Dedifferentiated amniotic fluid mesenchymal stem cell (primary cell): ENCODE results near the gene SNAI3.

ENCODE experiments used
- DNase-seq: peaks from one replicate; pipeline ENCODE4 v3.0.0-alpha.2; 2016; ENCODE audit errors: extremely low spot score

SNAI3 gene

DNA sequence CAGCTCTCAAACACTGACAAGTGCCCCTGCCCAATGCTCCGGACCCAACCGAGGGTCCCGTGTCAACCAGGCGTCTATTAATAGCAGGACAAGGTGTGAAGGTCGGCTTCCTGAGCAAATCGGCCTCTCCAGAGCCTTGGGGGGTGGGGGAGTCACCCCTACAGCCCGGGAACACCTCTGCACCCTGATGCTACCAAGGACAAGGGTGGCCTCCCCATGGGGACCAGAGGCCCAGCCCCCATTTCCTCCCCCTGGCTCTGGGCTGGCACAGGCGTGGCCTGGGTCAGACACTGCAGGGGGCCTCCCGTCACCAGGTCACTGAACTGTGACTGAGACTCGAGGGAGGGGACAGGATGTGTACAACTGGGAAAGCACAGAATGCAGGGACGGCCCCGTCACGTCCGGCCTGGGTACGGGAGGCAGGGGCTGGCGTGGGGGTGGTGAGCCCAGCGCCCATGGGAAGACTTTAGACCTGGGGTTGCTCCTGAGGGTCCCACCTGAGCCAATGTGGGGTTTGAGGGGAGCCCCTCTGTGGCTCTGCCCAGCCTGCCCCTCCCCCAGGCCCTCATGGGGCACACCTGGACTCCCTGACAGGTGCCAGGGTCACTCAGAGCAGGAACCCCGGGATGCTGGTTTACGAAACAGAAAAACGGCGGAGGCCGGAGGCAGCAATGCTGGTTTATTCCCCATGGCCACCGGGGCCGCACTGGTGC lies 34.9 kb downstream of the SNAI3 start:
- no peak for DNase-seq

DNA sequence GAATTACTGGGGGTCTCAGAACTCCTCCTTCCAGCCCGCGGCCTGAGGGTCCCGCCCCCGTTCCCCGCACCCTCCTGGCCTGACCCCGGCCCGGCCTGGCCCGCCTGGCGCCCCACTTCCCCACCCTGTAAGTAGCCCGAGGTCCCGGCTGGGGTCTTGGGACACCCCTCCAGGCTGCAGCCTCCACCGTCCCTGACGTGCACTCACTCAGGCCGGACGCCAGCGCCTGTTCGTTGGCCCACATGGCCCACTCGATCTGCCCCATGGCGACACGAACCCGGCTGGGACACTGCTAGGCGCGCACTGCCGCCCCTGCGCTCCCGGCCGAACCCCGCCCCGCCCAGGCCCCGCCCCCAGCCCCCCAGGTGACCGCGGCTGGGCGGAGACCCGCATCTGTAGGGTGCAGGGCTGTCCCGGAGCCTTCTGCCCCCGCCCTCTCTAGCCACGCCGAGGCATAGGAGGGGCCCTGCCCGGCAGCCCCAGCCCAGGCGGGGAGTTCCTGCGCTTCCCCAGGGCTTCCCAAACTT lies 35.5 kb downstream of the SNAI3 start, which contains the start of gene CYBA:
Gene CYBA (minus strand): TSS at position 305 of the 527 bp plus-strand sequence. CDS start 40 bp downstream, at position 265.
- DNase-seq: no peak

DNA sequence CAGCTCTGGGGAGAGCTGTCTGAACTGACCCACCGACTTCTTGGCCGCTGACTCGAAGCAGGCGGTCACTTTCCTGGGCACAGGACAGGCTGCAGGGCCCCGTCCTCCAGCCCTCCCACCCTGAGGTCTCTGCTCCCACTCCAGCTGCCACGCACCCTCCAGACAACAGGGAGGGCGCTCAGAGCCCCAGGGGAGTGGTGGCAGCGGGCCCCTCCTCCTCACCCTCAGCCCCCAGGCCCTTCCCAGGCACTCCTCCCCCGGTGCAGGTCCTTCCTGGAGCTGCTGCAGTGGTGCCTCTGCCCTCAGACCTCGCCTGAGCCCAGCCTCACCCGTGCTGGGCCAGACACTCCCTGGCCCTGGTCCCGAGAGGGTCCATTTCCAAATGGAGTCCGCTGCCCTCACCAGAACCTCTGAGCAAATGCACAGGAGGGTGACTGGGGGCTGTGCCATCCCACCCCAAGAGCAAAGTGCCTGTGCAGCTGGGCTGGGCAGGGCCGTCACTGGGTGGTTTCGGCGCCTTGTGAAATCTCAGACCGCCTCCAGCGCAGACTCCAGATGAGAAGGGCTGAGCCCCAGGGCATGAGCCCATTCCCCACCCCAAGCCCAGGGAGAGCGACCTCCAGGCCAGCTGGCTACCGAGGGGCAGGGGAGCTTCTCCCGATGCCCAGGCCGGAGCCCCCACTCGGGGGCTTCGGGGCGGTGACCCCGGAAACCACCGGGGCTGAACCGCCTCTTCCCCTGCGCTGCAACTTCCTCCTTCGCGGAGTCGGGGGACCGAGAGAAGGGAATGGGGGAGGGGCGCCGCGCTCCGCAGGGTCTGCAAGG lies 36.2 kb downstream of the SNAI3 start:
- DNase-seq: no peak

DNA sequence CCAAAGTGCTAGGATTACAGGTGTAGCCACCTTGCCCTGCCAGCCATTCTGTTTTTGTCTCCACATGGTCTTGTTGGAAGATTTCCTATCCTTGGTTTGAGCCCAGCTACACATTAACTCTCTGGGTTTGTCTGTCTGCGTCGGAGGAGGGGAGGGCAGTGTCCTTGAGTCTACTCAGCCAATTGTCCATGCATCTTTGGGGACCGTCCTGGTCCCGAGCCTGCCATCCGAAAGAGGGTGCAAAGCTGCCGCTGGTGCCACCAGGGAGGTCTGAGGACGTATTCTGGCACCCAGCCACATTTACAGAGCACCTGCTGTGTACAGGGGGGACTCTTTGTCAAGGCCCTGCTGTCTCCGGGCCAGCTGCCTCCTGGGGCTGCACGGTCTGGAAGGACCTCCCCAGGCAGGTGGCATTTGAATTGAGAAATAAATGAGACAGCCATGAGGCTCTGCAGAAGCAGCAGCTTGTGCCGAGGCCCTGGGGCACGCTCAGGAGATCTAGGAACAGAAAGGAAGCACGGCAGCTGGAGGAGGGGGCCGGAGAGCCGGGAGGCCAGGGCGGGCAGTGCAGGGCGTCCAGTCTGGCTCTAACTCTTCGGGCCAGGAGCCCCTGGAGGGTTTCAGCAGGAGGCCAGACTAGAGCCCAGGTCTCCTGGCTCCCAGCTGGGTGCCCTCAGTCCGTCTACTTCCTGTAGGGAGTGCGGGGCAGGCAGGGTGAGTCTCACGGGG lies 36.9 kb downstream of the SNAI3 start:
- DNase-seq: no peak

DNA sequence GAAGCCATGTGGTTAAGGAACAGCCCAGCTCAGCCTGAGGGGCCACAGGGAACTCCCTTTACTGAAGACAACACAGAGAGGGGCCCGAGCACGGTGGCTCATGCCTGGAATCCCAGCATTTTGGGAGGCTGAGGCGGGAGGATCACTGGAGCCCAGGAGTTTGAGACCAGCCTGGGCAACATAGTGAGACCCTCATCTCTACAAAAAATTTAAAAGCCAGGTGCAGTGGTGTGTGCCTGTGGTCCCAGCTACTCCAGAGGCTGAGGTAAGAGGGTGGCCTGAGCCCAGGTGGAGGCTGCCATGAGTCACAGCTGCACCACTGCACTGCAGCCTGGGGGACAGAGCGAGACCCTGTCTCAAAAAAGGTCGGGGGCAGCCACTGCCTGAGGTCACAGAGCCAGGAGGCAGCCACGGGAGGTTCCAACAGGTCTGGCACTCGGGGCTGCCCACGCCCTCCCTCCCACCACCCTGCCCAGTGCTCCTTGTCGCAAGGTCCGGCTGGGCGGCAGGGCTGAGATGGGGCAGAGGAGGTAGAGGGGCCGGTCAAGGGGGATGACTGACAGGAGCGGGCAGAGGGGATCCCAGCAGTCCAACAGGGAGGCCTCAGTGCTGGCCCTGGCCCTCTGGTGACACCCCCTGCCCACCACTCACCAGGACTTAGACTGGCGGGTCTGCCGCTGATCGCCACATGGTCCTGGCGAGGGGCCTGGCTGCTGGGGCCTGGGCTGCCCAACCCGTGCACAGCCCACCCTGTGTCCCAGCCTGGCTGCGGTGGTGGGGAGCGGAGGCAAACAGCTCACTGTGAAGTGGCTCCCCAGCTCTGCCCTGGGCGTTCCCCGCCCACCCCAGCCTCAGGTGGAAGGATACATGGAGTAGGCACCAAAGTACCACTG lies 38.9 kb downstream of the SNAI3 start:
- no peak for DNase-seq

DNA sequence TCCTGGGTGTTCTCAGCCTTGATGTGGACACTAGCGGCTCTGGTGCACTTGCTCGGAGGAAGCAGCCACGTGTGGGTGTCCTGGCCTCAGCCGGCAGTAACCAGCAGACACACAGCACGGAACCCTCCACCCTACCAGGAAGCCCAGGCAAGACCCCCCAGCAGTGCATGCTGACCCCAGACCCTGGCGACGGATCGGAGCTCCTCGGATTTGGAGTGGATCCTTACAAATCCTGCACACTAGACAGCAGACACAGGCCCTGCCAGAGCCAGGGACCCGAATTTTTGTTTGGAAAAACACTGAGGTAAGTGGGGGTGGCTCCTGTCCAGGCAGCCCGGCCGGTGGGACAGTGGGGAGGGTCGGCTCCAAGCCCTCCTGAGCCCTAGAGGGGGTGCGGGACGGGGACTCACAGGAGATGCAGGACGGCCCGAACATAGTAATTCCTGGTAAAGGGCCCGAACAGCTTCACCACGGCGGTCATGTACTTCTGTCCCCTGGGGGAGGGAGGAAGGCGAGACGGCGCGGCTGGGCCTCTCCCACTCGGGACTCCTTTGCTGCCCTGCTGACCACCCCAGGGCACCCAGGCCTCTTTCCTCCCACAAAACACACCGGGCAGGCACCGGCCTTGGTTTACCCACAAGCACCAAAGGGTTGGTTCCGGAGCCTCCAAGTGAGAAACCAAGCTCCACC lies 39.8 kb downstream of the SNAI3 start:
- DNase-seq: no peak

DNA sequence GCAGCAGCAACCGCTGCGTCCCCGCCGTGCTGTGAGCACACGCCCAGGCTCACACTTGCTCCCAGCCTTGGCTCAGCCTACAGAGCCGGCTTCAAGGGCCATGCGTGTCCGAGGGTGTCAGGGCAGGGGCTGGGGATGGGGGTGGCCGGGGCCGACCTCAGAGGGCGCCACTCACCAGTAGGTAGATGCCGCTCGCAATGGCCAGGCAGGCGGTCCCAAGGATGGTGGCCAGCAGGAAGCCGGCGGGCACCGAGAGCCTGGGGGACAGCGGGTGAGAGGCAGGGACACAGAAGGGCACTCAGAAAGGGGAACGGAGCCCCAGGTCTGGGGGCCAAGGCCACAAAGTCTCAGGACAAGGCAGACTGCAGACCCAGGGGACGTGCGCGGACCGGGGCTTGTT lies 40.4 kb downstream of the SNAI3 start:
- no peak for DNase-seq

DNA sequence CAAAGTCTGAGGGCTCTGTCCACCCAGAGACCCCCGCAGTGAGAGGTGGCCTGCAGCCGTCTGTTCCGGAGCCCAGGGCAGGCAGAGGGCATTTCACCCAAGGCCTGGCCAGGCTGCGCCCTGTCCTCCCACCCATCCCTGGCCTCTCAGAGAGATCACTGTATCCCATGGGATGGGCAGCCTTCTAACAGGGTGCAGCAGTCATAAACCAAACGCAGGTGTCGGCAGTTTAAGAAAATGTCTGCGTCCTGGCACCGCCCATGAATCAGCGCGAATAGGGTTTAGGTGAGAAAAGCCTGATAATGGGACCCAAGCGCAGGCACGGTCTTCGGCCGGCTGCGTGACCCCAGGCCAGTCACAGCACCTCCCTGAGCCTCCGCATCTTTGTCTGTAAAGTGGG lies 40.9 kb downstream of the SNAI3 start:
- DNase-seq: no peak

DNA sequence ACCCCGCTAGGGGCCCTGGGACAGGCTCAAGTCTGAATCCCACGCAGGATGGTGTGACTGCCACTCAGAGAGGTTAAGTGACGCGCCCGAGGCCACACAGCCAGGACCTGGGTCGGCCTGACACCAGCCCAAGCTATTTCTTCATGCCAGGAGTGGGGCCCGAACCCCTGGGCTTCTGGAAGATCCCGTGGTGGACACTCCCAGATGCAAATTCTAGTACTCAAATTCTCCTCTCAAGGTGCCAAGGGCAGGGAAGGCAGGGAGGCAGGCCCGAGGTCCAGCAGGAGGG lies 42.7 kb downstream of the SNAI3 start:
- DNase-seq: no peak

DNA sequence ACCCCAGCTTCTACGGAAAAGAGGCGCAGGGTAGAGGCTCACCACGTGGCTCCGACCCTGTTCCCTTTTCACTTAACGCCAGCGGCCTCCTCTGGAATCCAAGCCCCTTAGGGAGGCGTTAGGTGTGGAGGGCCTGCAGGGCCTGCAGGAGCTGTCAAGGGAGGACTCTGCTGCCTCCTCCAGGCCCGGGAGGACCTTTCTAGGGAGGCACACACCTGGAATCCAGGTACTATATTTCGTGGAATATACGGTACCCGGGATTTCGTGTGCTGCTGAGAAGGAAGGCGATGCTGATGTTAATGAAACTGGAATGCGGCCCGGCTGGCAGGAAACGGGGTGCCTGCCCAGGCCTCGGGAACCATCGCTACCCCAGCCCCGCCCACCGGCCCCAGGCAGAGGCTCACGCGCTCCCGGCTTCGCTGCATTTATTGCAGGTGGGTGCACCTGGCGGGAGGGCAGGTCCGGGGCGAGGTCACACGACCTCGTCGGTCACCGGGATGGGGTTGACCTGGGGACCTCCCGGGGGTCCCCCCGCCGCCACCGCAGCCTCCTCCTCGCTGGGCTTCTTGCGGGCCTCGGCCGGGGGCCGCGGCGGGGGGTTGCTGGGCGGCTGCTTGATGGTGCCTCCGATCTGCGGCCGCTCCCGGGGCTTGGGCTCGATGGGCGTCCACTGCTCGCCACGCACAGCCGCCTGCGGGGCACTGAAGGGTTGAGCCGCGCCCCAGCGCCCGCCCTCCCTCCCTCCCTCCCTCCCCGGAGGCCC lies 43.2 kb downstream of the SNAI3 start:
- DNase-seq: no peak

DNA sequence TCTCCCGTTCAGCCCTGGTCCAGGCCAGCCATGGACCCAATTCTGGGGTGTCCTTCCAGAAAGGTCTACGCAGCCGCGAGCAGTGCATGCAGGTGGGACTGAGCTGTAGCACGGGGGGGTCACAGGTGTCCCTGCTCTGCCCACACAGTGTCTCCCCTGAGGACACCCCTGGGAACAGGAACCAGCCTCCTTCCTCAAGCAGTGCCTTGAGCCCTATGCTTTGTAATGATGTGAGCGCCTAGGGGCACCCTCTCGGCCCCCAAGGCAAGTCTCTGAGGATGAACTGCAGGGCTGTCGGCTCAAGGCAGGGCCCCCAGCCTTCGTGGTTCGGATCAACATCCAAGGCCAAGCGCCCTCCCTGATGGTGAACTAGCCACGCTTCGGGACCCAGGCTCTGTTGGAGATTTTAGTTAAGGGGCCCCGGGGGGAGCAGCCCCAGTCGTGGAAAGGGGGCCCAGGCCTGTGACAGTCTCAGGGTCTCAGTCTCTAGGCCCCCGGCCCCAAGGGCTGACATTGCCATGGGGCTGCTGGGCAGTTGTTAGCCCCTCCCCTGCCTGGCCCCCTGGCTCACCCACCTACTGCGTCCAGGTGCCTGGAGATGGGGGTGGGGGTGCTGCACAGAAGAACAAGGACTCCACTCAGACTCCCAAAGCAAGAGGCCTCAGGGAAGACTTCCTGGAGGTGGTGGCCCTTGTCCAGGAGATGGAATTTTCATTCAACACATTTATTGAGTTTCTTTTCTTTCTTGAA lies 45.6 kb downstream of the SNAI3 start:
- no peak for DNase-seq

DNA sequence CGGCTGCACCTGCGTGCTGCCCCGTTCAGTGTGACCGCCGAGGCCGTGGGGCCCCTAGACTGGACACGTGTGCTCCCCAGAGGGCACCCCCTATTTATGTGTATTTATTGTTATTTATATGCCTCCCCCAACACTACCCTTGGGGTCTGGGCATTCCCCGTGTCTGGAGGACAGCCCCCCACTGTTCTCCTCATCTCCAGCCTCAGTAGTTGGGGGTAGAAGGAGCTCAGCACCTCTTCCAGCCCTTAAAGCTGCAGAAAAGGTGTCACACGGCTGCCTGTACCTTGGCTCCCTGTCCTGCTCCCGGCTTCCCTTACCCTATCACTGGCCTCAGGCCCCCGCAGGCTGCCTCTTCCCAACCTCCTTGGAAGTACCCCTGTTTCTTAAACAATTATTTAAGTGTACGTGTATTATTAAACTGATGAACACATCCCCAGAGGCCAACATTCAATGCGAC lies 46.2 kb downstream of the SNAI3 start:
- DNase-seq: no peak

DNA sequence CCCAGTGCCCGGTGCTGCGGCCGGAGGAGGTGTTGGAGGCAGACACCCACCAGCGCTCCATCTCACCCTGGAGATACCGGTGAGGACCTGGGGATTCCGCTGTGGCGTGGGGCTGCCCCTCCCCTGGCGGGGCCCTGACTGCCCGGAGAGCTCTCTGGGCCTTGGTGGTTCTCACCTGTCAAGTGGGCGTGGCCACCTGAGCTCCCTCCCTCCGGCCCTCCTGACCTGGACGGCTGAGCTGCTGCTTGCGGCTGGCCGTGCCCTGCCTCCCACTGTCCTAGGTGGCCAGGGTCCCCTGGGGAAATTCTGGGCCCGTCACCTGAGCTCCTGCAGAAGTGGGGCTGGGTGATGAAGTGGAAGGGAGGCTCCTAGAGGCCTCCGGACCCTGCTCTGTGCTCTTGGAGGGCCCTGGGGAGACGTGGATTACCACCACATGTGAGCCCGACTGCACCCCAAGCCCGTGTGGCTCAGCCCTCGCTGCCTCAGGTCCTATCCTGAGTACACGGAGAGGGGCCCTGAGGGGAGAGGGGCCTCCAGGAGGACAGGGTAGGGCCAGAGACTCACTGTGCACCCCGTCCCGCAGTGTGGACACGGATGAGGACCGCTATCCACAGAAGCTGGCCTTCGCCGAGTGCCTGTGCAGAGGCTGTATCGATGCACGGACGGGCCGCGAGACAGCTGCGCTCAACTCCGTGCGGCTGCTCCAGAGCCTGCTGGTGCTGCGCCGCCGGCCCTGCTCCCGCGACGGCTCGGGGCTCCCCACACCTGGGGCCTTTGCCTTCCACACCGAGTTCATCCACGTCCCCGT lies 46.9 kb downstream of the SNAI3 start:
- no peak for DNase-seq

DNA sequence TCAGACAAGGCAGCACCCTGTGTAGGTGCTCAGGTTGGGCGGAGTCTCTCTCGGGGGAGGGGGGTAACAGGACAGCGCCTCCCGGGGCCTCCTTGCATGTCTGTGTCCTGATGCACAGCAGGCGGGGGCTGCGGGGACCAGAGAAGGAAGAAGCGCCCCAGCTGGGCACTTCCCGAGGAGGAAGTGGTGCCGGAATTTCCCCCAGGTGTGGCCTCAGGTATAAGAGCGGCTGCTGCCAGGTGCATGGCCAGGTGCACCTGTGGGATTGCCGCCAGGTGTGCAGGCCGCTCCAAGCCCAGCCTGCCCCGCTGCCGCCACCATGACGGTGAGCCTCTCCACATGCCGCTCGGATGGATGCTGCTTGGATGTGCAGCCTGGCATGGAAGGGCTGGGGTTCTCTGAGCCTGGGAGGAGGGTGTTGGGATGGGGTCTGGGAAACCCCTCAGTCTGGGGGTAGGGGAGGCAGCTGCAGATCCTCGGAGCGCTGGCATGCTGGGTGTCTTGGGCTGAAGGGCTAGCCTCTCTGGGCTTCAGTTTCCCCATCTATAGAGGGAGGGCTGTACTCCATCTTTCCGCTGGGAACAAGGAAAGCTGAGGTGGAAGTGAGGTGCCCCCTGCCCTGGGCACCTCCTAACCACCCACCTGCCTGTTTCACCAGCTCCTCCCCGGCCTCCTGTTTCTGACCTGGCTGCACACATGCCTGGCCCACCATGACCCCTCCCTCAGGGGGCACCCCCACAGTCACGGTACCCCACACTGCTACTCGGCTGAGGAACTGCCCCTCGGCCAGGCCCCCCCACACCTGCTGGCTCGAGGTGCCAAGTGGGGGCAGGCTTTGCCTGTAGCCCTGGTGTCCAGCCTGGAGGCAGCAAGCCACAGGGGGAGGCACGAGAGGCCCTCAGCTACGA lies 47.7 kb downstream of the SNAI3 start, which contains the start of gene IL17C:
Gene IL17C (plus strand): TSS at position 250 of the 908 bp plus-strand sequence. CDS start 70 bp downstream, at position 320.
- DNase-seq: no peak

DNA sequence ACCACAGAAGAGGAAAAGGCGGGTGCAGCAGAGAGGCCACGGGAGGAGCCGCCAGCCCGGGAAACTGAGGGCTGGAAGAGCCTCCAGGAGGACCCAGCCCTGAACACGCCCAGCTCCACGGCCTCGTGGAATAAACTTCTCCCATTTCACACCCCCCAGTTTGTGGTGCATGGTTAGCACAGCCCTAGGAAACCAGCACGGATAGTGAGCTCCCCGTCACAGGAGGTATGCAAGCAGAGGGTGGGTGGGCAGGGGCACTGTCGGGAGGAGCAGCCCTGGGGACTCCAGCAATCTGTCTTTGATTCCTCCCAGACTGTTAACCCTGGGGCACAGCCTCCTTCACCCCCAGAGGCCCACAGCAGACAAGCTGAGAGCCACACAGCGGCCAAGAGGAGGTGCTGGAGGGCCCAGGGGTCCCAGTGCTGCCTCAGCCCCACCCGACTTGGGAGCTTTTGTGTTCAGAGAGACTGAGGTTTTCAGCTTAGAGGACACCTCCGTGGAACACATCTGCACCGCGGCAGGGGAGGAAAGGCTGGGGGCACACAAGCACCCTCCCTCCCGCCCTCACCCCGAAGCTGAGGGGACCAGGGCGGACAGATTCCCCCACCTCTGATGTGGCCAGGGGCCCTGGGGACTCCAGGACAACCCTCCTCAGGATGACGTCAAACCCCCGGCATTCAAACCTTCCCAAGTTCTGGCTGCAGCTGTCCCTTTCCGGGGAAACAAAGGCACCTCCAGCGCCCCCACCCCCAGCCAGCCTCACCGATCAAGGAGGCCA lies 49.6 kb downstream of the SNAI3 start:
- DNase-seq: no peak

DNA sequence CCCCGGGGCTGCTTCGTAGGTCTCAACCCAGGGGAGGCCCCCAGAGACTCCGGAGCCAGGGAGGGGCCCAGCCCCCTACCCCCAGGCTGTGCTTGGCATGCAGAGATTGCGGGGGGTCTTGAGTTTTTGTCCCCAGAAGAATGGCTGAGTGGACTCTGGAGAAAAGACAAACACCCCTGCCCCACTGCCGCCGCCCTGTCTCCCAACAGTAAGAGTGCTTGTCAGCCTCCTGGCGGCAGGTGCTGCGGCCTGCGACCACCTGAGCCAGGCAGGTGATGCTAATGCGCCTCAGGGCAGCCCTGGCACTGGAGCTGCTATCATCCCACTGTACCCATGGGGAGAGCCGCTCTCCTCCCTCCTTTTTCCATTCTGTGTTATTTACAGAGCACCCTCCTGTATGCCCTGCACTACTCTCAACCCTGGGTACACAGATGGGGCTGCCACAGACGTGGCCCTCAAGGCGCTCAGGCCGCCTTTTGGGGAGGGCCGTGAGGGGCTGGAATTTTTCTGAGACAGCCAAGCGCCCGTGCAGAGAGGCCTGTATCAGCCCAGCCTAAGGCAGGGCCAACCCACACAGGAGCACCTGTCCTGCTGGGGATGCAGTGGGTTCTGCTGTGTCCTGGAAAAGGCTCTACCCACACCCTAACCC lies 50.5 kb downstream of the SNAI3 start:
- DNase-seq: no peak
